ENCODE measurements around the gene CDH4.

GRCh38 chr20:61634376-61635145 is 382.5 kb downstream of the CDH4 start:
- no peak for TF ChIP-seq ZNF501 (tag by site-specific recombination; IDR thresholded peaks at IDR 0.05)
- TF ChIP-seq, protein P1, sequence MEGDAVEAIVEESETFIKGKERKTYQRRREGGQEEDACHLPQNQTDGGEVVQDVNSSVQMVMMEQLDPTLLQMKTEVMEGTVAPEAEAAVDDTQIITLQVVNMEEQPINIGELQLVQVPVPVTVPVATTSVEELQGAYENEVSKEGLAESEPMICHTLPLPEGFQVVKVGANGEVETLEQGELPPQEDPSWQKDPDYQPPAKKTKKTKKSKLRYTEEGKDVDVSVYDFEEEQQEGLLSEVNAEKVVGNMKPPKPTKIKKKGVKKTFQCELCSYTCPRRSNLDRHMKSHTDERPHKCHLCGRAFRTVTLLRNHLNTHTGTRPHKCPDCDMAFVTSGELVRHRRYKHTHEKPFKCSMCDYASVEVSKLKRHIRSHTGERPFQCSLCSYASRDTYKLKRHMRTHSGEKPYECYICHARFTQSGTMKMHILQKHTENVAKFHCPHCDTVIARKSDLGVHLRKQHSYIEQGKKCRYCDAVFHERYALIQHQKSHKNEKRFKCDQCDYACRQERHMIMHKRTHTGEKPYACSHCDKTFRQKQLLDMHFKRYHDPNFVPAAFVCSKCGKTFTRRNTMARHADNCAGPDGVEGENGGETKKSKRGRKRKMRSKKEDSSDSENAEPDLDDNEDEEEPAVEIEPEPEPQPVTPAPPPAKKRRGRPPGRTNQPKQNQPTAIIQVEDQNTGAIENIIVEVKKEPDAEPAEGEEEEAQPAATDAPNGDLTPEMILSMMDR (tag by site-specific recombination; IDR thresholded peaks at IDR 0.05): no peak
- no peak for TF ChIP-seq ZEB2 (tag by site-specific recombination; IDR thresholded peaks at IDR 0.05)
